HT1080 (cell line): ENCODE measurements around the gene TTC34. TPM values are rescaled to one million over a fixed set of nuclear protein-coding genes. Genes with fewer than 3 reads are reported as not detected.
"Not testable (repeated sequence)": the region's sequence is repeated elsewhere in the genome, so short reads cannot be mapped to it uniquely, and the experiment has no call there.

Experiments
- DNase-seq: peaks from one replicate; pipeline ENCODE4 v3.0.0-alpha.2; 2015; ENCODE audit warnings: low read depth
- total RNA-seq: library from RNA; depleted of rRNA; stranded (reverse); fragments of >200 nt; shearing (Covaris generic); gene quantifications from 2 replicates; pipeline ENCODE4 v1.2.3, GENCODE V29; 2014

The TTC34 gene
- total RNA-seq, 1 experiment from 2014 or later = 0.10 TPM

- DNase-seq = no peak
Measured at GRCh38 chr1:2778220-2778592, 23.3 kb downstream of the TTC34 start.

GRCh38 chr1:2777424-2778219 is 23.9 kb downstream of the TTC34 start:
- no peak for DNase-seq

- not testable (repeated sequence) for DNase-seq
Measured at GRCh38 chr1:2775333-2775732, 26.2 kb downstream of the TTC34 start.

- not testable (repeated sequence) for DNase-seq
Measured at GRCh38 chr1:2768052-2768451, 33.4 kb downstream of the TTC34 start.

GRCh38 chr1:2759433-2759832 is 42.1 kb downstream of the TTC34 start:
- not testable (repeated sequence) for DNase-seq

- DNase-seq = not testable (repeated sequence)
Measured at GRCh38 chr1:2757519-2757918, 44.0 kb downstream of the TTC34 start.

- not testable (repeated sequence) for DNase-seq
Measured at GRCh38 chr1:2755426-2755825, 46.1 kb downstream of the TTC34 start.

GRCh38 chr1:2754597-2754996 is 46.9 kb downstream of the TTC34 start:
- not testable (repeated sequence) for DNase-seq

- not testable (repeated sequence) for DNase-seq
Measured at GRCh38 chr1:2752503-2752902, 49.0 kb downstream of the TTC34 start.

- DNase-seq = not testable (repeated sequence)
Measured at GRCh38 chr1:2751866-2752265, 49.6 kb downstream of the TTC34 start.

GRCh38 chr1:2750766-2751730 is 50.4 kb downstream of the TTC34 start:
- DNase-seq = not testable (repeated sequence)

GRCh38 chr1:2750041-2750680 is 51.3 kb downstream of the TTC34 start:
- not testable (repeated sequence) for DNase-seq

- DNase-seq = not testable (repeated sequence)
Measured at GRCh38 chr1:2748626-2749025, 52.9 kb downstream of the TTC34 start.

- not testable (repeated sequence) for DNase-seq
Measured at GRCh38 chr1:2694796-2695195, 106.7 kb downstream of the TTC34 start.

GRCh38 chr1:2690180-2690579 is 111.3 kb downstream of the TTC34 start:
- not testable (repeated sequence) for DNase-seq

GRCh38 chr1:2688336-2688665 is 113.2 kb downstream of the TTC34 start:
- DNase-seq = not testable (repeated sequence)

GRCh38 chr1:2687638-2688335 is 113.7 kb downstream of the TTC34 start:
- peak; percentile 0 for DNase-seq

GRCh38 chr1:2687174-2687591 is 114.3 kb downstream of the TTC34 start:
- peak; percentile 0 for DNase-seq

GRCh38 chr1:2686091-2686863 is 115.2 kb downstream of the TTC34 start:
- not testable (repeated sequence) for DNase-seq

- DNase-seq = not testable (repeated sequence)
Measured at GRCh38 chr1:2685671-2686070, 115.8 kb downstream of the TTC34 start.
